ENCODE results near the gene LRRC28.

Gene LRRC28

DNA sequence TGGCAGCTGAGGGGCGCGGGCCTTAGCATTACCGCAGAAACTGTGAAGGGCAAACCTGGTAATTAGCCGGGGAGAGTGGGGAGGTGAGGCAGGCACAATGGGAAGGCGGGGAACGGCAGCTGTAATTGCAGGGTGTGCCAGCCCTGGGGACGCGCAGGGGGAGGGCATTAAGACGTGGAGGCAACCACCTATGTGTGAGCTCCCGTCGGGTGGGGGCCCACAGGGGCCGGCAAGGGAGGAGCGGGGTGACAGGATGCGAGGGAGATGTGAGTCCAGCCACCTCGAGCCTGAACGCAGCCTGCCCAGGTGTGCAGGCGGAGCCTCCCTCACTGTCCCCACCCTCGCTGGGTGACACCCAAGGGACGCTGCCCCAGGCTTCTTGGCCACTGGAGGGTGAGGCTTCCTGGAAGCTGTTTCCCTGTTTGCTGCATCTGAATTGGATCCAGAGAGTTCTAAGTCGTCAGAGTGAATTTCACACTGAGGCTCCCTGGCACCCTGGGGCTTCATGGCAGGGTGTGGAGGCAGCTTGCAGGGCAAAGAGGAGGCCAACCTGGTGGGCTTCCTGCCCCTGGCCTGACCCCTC is 183.9 kb downstream of the LRRC28 start:
- DNase-seq (ENCODE audit: low read depth in 2 of 2): no peak

DNA sequence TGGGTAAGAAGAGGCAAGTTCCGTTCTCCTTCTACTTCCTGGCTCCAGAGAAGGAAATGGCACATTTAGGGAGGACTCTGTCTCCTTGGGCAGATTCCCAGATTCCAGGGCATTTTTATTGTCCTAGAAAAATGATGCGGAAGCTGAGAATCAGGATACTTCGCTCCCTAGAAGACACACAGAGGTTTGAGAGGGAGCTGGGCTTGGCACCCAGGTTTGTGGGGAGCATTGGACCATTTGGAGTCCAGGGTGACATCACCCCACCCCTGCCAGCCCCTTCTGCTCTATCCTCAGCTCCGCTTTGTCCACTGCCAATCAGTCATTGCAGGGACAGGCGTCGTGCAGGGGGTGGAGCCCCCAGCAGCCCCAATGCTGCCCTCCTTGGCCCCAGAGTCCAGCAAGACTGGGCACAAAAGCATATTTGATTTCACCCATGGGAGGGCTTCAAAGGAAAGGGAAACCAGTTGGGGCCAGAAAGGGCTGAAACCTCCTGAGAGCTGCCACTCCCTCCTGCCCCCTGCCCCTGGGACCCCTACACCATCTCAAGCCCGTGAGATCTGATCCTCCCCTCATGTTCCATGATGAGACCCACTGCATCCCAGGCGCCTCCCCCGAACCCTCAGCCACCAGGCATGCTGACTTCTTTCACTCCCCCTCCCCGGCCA is 184.7 kb downstream of the LRRC28 start:
- no peak for DNase-seq (ENCODE audit: low read depth in 2 of 2)

DNA sequence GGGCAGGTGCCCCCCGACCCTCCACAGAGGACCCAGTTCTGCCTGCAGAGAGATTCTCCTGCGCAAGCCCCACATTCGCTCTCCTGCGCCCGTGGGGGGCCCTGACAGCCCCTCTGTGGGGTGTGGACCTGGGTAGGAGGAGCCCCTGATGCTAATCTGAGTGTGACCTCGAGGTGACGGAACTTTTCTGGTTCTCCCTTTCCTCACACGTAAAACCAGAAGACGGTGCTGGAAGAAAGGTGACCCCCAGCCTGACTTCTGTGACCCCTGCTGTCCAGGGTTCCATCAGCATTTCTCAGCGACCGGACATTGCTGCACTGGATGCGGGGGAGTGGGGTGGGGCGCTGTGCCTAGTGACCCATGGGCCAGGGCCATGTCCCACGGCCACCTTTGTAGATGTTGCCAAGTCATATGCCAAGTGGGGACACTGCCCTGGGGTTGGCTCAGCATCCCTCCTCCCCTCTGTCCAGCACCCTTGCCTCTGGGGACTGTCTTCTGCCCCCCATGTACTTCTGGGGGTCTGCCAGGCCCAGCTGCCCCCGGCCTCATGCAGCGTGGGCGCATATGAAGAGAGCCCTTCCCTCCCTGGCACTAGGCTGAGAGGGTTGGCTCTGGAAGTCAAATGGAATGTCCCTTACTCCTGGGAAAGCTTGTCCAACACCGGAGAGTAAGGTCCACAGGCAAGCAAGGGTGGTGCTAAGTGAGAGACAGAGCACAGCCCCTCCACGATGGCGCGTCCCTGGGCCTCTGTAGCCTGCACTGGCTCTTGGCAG is 185.4 kb downstream of the LRRC28 start:
- no peak for DNase-seq (ENCODE audit: low read depth in 2 of 2)

- DNase-seq (ENCODE audit: low read depth in 2 of 2): no peak
Measured at GRCh38 chr15:99437315-99438223, 186.3 kb downstream of the LRRC28 start.

- DNase-seq (ENCODE audit: low read depth in 2 of 2): no peak
Measured at GRCh38 chr15:99438224-99438585, 186.9 kb downstream of the LRRC28 start.

DNA sequence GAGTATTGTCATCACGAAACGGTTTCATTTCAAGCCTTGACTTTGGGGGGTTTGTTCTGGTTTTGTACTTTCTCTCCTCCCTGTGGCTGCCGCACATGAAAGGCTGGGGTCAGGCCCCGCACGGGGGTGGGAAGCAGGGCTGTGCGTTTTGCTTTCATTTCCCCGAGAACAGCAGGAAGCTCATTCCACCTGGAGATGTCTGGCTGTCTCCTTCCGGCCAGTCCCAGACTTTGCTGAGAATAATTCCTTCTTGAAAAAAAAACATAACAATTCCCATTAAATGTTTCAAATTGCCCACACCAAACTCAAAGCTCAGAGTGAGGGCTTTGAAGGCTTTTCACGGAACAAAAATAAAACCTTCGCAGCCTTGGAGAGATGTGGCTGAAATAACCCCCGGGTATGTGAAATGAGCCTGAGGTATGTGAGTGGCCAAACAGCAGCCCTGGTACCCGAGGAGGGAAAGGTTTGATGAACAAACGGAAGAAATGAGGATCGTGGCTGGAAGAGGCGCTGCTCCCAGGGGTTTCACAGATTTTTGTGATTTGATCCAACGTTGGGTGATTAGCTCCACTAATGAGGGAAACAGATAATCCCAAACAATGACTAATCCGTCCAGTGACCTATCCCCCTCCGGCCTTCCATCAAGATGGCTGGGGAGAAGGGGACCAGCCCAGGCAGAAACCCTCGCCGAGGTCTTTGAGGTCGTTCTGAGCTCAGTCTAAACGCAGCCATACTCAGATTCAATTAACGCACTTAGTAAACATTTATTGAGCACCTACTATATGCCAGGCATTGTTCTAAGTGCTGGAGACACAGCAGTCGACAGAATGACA is 187.6 kb downstream of the LRRC28 start:
- DNase-seq (ENCODE audit: low read depth in 2 of 2): no peak

- DNase-seq (ENCODE audit: low read depth in 2 of 2): no peak
Measured at GRCh38 chr15:99439524-99439835, 188.2 kb downstream of the LRRC28 start.

DNA sequence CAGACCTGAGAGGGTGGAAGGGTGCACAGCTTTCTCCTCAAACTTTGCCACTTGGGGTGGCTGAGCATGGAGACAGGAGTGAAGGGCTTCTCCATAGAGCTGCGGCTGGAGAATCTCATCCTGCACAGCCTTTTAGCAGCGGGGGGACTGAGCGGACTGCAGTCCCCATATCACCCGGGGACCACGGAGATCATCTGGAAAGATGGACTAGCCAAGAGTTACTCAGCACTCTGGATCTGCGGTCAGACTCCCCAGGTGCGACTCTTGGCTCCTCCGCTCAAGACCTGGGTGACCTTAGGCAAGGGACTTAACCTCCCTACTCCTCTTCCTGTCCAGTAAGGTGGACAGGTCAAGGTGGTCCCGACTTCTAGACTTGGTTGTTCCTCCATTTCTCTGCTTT is 188.7 kb downstream of the LRRC28 start:
- DNase-seq (ENCODE audit: low read depth in 2 of 2): no peak

Data from stimulated activated CD4-positive, alpha-beta T cell treated with anti-CD3 and anti-CD28 coated beads, Interleukin-15, amount 100 ng/mL, for 48 hours (primary cell).